Measurements from ENCODE around the gene PRSS12.
"Not testable (repeated sequence)": the region's sequence is repeated elsewhere in the genome, so short reads cannot be mapped to it uniquely, and the experiment has no call there.

PRSS12 gene

DNA sequence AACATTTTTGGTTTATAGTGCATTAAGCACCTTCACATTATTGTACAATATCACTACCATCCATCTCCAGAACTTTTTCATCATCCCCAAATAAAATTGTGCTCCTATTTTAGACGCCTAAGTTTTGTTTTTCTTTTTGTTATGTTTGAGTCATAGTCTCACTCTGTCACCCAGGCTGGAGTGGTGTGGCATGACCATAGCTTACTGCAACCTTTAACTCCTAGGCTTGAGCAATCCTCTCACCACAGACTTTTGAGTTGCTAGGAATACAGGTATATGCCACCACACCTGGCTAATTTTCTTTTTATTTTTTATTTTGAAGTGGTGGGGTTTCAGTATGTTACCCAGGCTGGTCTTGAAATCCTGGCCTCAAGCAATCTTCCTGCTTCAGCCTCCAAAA lies 33.9 kb downstream of the PRSS12 start:
- no peak for DNase-seq (ENCODE audit: low read depth)

DNA sequence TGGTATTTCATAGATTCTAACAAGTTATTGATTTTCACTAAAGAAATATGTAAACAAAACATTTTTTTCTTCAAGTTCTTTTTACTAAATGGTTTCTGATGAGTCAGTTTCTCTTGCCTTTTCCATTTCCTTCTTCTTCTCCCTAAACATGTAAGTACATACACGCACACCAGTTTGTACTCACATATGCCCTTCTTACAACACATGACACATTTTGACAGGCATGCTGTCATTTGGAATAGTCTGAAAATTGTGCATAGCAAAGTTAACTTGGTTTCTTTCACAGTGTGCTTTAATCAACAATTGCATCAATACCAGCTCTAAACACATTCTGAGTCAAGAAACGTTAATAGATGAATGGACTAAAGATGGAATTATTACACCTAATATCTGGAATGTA lies 35.1 kb downstream of the PRSS12 start:
- no peak for DNase-seq (ENCODE audit: low read depth)

DNA sequence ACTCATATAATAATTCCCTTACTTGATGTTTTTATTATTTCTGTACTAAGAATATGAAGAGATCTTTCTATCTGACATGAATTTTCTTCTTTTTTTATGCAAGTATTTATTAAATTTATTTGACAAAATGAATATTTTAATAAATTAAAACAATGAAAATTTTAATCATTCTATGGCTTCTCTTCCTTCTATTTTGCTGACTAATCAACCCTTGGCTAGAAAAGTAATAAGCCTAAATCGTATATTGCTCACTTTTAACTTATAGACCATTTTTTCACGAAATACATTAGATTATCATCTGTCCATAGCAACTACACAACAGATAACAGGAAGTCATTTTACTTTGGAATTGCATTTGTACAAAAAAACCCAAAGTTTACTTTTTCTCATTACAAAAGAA lies 38.6 kb downstream of the PRSS12 start:
- DNase-seq (ENCODE audit: low read depth) = no peak

DNA sequence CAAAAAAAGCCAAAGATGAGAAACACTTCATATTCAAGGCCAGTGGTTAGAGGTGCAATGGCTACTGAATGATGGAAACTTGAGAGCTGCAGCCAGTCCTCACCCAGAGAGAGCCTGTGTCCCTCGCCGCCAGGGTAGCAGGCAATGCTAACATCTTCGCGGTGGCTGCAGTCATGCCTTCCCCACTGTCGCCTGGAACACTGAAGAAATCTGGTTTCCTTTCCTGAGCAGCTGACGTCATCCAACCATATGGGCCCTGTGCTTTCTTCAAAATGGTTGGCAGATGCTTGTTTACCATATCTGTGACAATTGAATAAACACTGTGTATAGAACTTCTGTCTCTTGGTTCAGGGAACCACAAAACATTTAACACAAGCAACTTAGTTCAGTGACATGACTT lies 39.7 kb downstream of the PRSS12 start:
- DNase-seq (ENCODE audit: low read depth) = no peak

DNA sequence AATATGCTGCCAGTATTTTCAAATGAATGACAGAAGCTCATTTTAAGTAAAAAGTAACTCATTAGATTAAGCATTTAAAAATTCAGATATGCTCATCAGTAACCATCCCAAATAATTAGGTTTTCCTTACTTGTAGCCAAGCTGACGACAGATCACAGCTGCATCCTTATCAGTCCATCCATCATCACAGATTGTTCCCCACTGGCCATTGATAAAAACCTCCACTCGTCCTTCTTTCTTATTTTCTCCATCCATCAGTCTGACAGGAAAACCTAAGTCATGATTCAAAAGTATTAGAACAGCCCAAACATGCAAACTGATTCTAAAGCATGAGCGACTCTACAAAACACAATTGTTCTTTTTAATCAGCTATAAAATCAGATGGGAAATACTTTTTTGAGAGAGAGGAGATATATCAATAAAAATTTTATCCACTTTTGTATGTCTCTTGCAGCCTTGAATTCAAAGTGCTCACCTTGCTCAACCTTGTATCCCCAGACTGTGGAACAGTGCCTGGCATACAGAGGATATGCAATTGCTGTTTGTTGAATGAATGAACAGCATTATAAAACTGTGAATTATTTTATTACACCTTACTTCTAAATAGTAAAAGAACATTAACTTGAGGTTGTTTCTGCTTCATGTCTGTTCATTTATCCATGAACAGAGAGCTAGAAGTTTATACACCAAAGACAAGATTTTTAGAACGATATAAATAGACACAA lies 44.3 kb downstream of the PRSS12 start:
- no peak for DNase-seq (ENCODE audit: low read depth)

DNA sequence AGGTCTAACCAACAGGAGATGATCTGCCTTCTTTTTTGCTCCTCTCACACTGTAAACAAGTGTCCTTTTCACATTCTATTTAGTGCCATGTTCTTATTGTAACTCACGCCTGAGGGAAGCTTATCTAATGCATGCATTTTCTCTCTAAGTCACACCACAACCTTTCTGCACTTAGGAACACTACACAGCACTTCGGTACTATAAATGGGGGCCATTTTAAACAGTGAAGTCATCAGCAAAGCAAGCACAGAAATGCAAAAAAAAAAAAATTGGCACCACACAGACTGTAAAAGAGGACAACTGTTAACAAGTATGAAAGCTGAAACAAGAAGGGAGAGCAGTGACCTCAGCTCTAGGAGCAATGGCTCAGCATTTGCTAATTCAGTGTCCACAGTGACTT lies 45.2 kb downstream of the PRSS12 start:
- DNase-seq (ENCODE audit: low read depth) = no peak

DNA sequence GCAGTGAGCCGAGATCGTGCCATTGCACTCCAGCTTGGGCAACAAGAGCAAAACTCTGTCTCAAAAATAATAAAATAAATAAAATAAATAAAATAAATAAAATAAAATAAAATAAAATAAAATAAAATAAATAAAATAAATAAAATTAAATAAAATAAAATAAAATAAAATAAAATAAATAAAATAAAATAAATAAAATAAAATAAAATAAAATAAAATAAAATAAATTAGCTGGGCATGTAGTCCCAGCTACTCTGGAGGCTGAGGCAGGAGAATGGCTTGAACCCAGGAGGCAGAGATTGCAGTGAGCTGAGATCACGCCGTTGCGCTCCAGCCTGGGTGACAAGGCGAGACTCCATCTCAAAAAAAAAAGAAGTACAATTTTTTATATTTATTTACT lies 53.2 kb downstream of the PRSS12 start:
- not testable (repeated sequence) for DNase-seq (ENCODE audit: low read depth)

DNA sequence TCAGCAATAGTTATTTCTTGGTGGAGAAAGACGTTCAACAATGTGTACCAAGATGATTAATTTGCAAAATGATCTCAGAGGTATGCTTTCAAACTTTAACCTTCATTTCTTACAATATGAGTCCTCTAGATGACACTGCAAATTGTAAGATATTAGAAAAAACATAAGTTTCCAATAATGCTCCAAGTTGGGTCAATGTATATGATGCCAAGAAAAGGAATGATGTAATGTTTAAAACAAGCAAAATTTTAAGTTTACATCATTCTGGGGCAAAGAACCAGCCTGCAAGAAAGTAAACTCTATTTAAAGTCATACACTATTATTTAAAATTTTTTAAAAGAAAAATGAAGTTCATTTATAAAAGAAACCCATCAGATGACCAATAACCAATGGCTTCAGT lies 56.1 kb downstream of the PRSS12 start:
- no peak for DNase-seq (ENCODE audit: low read depth)

DNA sequence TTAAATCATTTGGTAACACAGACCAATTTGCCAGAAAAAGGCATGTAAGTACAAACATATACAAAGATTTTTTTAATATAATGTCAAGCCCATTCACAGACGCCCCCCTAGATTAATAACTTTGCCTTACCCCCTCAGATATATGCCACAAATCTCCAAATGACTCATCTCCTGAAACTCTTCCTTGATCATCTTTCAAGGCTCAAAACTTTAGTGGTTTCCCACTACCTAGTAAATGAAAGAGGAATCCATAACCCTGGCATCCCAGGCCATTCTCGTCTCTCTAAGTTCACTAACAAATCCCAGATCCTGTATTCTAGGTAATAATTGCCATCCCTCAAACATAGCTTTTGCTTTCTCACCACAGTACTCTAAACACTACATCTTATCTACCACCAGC lies 61.9 kb downstream of the PRSS12 start:
- no peak for DNase-seq (ENCODE audit: low read depth)

DNA sequence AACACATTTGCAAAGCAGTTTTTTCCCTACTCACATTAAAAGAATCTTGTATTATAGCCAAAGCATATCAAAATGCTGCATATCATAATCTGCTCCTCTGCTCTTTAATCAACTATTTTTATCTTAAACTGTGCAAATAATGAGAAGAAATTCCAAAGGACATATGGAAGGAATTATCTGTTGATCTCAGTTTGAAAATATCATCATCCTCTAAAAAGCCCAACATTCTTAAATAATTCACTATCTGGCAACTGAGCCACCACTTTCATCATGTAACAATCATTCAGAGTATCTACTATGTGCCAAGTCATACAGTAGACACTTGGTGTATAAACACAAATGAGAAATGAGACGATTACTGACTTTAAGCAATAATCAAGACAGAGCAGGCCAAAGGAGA lies 63.0 kb downstream of the PRSS12 start:
- peak; percentile 94 for DNase-seq (ENCODE audit: low read depth)

DNA sequence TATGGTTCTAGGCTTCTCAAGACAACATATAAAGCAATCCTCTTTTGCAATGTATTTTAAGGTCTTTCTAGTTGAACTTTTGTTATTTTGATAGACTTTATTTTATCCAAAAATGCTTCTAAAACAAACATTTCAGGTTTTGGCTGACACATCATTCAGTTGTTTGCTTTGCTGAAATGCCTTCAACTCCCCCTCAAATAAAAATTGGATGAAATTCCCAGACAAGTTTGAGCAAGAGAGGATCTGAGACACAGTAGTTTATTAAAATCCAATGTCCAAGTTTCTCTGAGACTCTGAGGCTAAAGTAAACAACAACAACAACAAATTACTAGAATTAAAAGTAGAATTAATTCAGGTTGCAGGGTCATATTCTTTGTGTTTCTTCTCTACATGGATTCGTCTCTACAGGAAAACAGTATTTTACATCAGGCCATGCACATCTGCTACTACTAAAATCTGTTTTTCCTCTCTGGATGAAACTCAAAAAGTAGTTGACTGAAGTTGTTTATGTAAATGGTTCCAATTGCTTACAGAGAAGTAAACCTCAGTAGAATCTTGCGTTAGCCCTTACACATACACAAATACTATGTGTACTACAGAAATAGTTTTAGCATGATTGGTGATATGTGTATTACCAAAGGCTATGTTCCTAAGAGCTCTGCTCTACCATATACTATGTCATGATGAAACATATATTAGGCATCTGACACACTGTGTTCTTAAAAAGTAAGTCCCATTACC lies 64.9 kb downstream of the PRSS12 start:
- DNase-seq (ENCODE audit: low read depth) = peak; percentile 92

DNA sequence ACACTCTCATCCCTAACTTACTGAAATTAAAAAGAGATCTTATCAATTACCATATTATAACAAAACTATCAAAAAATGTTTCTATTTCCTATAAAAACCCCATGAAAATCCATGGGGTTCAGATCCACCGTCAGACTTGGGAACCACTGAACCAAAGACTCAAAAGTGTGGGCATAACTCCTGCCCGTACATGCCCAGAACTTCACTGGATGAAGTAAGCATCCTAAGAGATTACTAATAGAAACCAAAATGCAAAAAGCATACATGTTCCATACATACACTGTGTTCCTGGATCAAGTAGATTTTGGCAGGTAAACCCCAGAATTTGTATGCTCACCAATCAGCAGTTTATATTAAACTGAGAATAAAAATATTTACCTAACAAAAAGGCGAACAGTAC lies 66.1 kb downstream of the PRSS12 start:
- DNase-seq (ENCODE audit: low read depth) = no peak

DNA sequence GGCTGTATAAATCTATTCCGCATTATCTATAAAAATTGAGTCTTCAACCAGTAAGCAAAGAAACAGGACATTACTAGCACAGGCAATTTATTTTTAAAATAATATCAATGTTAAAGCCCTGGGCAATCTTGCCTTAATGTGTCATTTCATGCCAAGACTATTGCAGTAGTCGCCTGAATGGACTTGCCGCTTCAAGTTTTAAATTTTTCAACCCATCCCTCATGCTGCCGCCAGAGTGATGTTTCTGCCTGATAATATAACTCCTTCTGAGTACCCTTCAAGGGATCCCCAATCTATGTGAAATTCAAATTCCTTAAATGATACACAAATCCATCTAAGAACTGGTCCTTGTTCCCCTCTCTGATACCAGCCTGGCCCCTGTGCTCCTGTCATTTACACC lies 66.9 kb downstream of the PRSS12 start:
- DNase-seq (ENCODE audit: low read depth) = no peak

DNA sequence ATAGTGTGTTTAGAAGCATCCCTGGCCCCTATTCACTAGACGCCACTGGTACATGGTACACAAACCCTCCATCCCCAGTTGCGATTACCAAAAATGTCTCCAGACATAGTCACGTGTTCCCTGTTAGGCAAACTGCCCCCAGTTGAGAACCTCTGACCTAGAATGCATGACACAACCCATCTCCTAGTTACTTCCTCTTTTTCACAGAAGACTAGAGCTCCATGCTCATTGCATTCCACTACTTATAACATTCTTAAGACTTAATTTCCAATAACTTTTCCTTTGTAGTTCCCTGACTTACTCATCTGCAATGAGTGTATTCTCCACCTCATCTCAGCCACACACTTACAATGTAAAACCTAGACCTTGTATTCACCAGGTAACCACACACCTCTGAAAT lies 68.6 kb downstream of the PRSS12 start:
- no peak for DNase-seq (ENCODE audit: low read depth)

DNA sequence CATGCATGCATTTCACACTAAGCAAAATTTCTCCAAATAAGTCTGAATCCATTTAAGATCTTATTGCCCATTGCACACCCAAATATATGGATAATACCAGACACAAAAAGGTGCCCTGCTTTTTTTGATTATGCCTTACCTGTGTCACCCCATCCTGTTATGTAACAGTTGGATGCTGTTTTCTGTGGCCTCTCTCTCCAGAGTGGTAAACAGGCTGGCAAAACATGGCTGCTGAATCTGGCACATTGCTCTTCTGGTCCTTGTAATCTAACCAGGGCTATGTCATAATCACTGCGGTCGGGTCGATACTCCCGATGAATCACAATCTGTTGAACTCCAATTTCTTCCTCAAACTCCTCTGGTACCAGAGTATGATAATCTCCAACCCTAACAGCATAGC lies 70.1 kb downstream of the PRSS12 start:
- peak; percentile 80 for DNase-seq (ENCODE audit: low read depth)

DNA sequence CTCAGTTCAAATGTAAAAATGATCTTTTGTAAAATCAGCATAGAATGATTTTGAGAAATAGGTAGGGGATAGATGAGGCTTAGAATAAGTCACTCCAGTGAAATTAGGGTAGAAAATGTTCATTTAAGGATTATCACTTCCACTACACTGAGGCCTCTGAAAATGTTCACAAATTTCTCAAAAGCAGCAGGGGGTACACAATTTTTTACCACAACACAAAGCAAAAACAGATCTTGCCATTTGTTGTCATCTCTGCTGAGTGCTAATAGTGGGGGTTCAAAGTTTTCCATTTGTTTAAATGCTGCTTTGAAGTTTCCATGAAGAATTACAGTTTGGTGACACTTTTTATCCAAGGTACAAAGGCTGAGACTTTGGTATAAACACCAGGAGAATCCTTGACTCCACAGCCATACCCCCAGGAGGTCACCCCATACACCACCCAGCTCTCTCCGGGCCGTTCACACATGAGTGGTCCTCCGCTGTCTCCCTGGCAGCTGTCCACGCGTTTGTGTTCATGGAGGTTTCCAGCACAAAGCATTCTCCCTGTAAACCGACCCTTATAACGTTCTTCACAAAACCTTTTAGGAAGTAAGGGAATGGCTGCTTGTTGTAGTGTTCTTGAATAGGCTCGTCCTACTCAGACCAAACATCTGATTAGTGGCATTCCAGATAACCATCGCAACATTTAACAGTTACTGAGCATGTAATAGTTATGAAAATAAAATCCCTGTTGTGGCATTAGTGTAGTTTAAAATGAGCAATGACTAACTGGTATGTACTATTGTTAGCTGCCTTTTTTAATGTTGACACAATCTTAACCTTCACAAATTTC lies 71.0 kb downstream of the PRSS12 start:
- DNase-seq (ENCODE audit: low read depth) = peak; percentile 48

DNA sequence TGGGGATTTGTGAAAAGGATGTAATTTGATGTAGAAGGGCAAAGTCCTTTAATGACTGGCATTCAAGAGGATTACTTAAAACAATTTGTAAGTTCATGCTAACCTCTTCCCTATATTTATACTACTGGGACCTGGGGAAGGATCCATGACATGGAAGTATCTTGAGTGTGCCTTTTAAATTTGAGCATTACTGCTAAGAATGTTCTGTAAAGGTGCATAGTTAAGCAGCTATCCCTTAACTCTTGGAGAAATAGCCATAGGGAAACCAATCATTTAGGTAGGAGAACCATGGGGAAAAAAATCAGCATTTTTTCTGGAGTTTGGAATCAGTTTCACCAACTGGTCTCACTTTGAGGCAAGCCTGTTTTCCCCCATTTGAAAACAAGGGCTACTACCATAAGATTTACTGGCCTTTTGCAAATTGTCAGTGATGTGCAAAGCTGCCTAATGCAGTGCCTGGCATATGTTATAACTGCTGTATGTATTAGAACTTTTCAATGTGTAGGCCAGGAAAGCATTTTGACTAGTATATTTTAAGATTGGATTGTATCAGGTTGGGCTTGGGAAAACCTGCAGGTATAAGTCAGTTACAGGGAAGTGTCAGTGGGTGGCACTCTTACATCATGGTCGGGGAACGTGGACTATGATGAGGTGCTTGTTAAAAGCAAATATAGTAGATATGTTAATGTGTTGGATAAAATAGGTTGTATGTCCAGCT lies 72.1 kb downstream of the PRSS12 start:
- peak; percentile 65 for DNase-seq (ENCODE audit: low read depth)

DNA sequence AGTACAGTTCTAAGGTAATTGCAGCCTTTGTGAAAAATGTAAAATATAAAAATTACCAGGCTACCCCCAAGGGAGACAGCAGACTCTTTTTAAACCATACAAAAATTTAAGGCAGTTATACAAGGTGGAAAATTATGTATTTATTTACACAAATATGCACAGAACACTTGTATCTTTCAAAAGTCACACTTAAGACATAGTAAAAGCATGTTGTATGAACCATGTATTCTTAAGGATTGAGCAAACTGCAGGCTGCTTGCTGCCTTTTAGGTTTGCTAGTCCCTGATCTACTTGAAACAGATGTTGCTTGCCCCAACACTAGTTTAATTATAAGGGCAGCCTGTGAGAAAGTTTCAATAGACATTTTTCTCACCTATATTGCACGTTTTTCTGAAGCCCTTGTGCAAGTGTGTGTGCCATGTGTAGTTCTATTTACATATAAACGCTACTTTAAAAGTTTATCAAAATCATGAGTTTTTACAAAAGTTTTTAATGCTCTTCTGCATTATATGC lies 72.8 kb downstream of the PRSS12 start:
- no peak for DNase-seq (ENCODE audit: low read depth)

DNA sequence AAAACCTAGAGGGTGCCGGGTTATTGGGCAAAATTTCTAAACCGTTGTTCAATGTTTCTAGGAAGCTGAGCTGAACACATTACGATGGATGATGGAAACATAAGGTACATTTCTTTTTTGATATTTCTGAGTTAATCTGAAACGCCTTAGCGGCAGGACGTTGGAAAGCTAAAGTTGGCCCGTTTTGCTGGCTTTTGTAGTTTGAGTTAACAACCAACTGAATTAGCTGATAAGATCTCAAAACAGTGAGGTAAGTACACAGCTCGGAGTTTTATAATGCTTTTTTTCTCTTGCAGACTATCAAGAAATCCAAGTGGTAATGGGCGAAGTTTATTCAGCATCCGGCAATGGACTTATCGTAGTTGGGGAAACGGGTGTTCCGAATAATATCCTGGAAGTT lies 73.5 kb downstream of the PRSS12 start:
- DNase-seq (ENCODE audit: low read depth) = no peak

DNA sequence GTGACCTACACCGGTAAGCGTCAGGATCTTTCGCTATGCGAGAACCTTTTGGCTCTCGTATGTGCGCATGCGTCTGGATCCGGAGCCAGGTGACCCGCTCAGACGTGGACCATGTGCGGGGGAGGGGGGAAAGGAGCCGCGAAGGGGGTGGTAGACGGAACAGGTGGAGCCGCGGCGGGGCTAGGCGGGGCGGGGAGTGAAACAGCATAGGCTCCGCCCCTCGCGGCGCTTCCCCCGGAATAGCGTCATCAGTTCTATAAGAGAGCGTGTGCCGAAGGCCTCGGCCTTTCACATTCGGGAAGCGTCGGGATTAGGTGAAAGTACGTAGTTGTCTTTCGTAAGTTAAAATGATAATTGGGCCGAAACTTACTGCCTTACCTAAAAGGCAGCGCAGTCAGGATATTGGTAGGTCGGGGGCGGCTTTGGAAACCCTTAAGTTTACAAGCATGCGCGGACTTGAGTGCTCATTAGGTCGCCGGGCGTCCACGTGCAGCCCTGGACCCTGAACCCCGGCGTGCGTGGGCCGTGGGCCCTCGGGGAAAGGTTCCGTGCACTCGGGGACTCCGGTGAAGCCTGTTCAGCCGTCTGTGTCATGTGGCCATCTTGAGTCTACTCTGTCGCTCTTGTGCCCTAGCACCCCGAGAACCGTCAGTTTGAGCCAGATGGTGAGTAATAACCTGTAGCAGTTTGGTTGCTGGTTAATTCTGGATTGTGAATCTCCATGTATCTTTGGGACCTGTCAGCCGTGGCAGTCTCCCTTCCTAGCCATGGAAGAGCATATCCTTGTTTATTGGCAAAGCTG lies 74.1 kb downstream of the PRSS12 start:
- peak; percentile 90 for DNase-seq (ENCODE audit: low read depth)

DNA sequence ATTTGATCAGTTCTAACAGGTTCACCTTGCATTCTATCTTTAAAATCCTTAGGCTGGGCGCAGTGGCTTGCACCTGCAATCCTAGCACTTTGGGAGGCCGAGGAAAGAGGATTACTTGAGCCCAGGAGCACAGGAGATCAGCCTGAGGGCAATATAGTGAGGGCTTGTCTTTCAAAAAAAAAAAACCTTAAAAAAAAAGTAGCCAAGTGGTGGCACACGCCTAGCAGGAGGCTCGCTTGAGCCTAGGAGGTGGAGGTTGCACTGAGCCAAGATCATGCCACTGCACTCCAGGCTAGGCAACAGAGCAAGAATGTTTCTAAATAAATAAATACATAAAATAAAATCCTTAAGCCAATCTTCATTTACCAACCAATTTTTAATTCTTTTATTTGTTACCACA lies 75.6 kb downstream of the PRSS12 start:
- no peak for DNase-seq (ENCODE audit: low read depth)
